ENCODE measurements around the gene CHAT. TPM values are rescaled to one million over a fixed set of nuclear protein-coding genes. Genes with fewer than 3 reads are reported as not detected.

The CHAT gene
- polyA plus RNA-seq, 1 donor from 2014 or later: not detected

- TF ChIP-seq POLR2AphosphoS5 (IDR thresholded peaks at IDR 0.05) (no peak), EP300 (conservative IDR thresholded peaks at IDR 0.05; ENCODE audit: poor library complexity, severe bottlenecking) (no peak), REST (IDR thresholded peaks at IDR 0.05; ENCODE audit: borderline replicate concordance) (no peak), SMC3 (conservative IDR thresholded peaks at IDR 0.05; ENCODE audit: poor library complexity) (no peak), RAD21 (conservative IDR thresholded peaks at IDR 0.05) (no peak)
- Histone ChIP-seq H3F3A (ENCODE audit: insufficient read depth, low read length, poor library complexity, severe bottlenecking) (no peaks in the 10 kb centered on the region), H3K9me2 (ENCODE audit: insufficient read depth, low read length) (no peaks in the 10 kb centered on the region), H4K20me1 (ENCODE audit: insufficient read depth) (no peaks in the 10 kb centered on the region), H2AFZ (ENCODE audit: low read depth, low read length) (no peak overlapping the region), H3K4me3 (ENCODE audit: low read length) (no peak overlapping the region), H3K36me3 (ENCODE audit: insufficient read depth, low read length) (no peaks in the 10 kb centered on the region), H3K27ac (ENCODE audit: low read length) (no peak overlapping the region), H3K79me2 (replicated peaks; ENCODE audit: insufficient read depth, low read length) (no peaks in the 10 kb centered on the region), H3K9ac (ENCODE audit: low read length) (no peak overlapping the region), H3K9me3 (ENCODE audit: low read length) (no peaks in the 10 kb centered on the region), H3K27me3 (ENCODE audit: insufficient read depth, low read depth, low read length) (no peaks in the 10 kb centered on the region), H3K4me2 (ENCODE audit: low read length) (no peak overlapping the region)
Measured at GRCh38 chr10:49700211-49700610, 86.4 kb downstream of the CHAT start.

GRCh38 chr10:49700997-49701396 lies 87.2 kb downstream of the CHAT start:
- Histone ChIP-seq H3K9ac (ENCODE audit: low read length) (no peak overlapping the region), H3K27ac (ENCODE audit: low read length) (no peak overlapping the region), H3K9me3 (ENCODE audit: low read length) (no peaks in the 10 kb centered on the region), H3K36me3 (ENCODE audit: insufficient read depth, low read length) (no peaks in the 10 kb centered on the region), H3K9me2 (ENCODE audit: insufficient read depth, low read length) (no peaks in the 10 kb centered on the region), H3K4me3 (ENCODE audit: low read length) (no peak overlapping the region), H3K27me3 (ENCODE audit: insufficient read depth, low read depth, low read length) (no peaks in the 10 kb centered on the region), H3K4me2 (ENCODE audit: low read length) (no peak overlapping the region), H2AFZ (ENCODE audit: low read depth, low read length) (no peak overlapping the region), H4K20me1 (ENCODE audit: insufficient read depth) (no peaks in the 10 kb centered on the region), H3K79me2 (replicated peaks; ENCODE audit: insufficient read depth, low read length) (no peaks in the 10 kb centered on the region), H3F3A (ENCODE audit: insufficient read depth, low read length, poor library complexity, severe bottlenecking) (no peaks in the 10 kb centered on the region)
- TF ChIP-seq EZH2 (IDR thresholded peaks at IDR 0.05; ENCODE audit: borderline replicate concordance, insufficient read depth, low read length, poor library complexity, severe bottlenecking) (no peak), EP300 (conservative IDR thresholded peaks at IDR 0.05; ENCODE audit: poor library complexity, severe bottlenecking) (no peak), TAF1 (IDR thresholded peaks at IDR 0.05; ENCODE audit: low read depth) (no peak), POLR2AphosphoS5 (IDR thresholded peaks at IDR 0.05) (no peak), CTCF (IDR thresholded peaks at IDR 0.05; ENCODE audit: poor library complexity, severe bottlenecking) (no peak), REST (IDR thresholded peaks at IDR 0.05; ENCODE audit: borderline replicate concordance) (no peak), MXI1 (conservative IDR thresholded peaks at IDR 0.05; ENCODE audit: poor library complexity, severe bottlenecking) (no peak), SMC3 (conservative IDR thresholded peaks at IDR 0.05; ENCODE audit: poor library complexity) (no peak), RAD21 (conservative IDR thresholded peaks at IDR 0.05) (no peak)

Data from neural cell (in vitro differentiated cells).